Lower leg skin (tissue), 3 donors: ENCODE results near the gene GNAS-AS1.

Experiments used
- CTCF ChIP-seq, 3 donors: fragments of 450-650 bp; IDR thresholded peaks; one replicate each; pipeline ENCODE4 v1.5.1; 2016; ENCODE audit warnings: antibody characterized with exemption in 3 of 3, mild to moderate bottlenecking in 3 of 3, moderate library complexity in 2 of 3
- POLR2A ChIP-seq, 2 donors: fragments of 450-650 bp; IDR thresholded peaks; one replicate each; pipeline ENCODE4 v1.6.1; 2016 to 2017; ENCODE audit warnings: antibody characterized with exemption in 2 of 2, mild to moderate bottlenecking in 1 of 2, moderate library complexity in 1 of 2

- TF ChIP-seq CTCF (IDR thresholded peaks at IDR 0.05) (no peak), POLR2A (IDR thresholded peaks at IDR 0.05) (no peak)
Observed at GRCh38 chr20:58793512-58794420, 56.9 kb downstream of the GNAS-AS1 start.
